IMR-90 (cell line): ENCODE measurements around the gene CERS1. TPM values are rescaled to one million over a fixed set of nuclear protein-coding genes. Genes with fewer than 3 reads are reported as not detected.

Experiments used
- ATAC-seq: fragments of 200-7000 bp; cut with Tn5 transposase; 2 replicates; pipeline ENCODE4 v1.9.1; 2020; ENCODE audit warnings: low read depth, mild to moderate bottlenecking, moderate library complexity
- BruUV-seq: library from RNA; stranded (reverse); fragments of 400-500 nt; replicated peaks from 2 replicates; lab custom pipeline; 2021; lab: Mats Ljungman, UMichigan
- CTCF ChIA-PET: fragments of 300-600 bp; formaldehyde crosslinking; extraction: SDS; loops from one replicate; lab custom pipeline; 2021; ENCODE audit warnings: antibody characterized with exemption; lab: Yijun Ruan, JAX
- POLR2A ChIA-PET: fragments of 300-600 bp; sonication (Branson Sonifier 250); formaldehyde crosslinking; loops from one replicate; lab custom pipeline; 2022; ENCODE audit warnings: antibody characterized with exemption; ENCODE audit not compliant: unreplicated experiment; lab: Charles Lee
- DNase-seq: peaks from one replicate; pipeline ENCODE4 v3.0.0; 2013
- H2AFZ ChIP-seq: replicated peaks from 2 replicates; pipeline ENCODE3; 2013; ENCODE audit warnings: low read length, mild to moderate bottlenecking; ENCODE audit not compliant: poor library complexity
- H2AK5ac ChIP-seq: 2 replicates; pipeline ENCODE4 v1.6.1; 2013; ENCODE audit warnings: low read depth, low read length, inconsistent platforms
- H2AK9ac ChIP-seq: replicated peaks from 2 replicates; pipeline ENCODE3; 2013; ENCODE audit warnings: mild to moderate bottlenecking, low read depth, low read length, moderate library complexity; ENCODE audit not compliant: poor library complexity
- H2BK120ac ChIP-seq: 2 replicates; pipeline ENCODE4 v1.6.1; 2013; ENCODE audit warnings: low read depth, low read length, inconsistent platforms
- H2BK15ac ChIP-seq: 3 replicates; pipeline ENCODE4 v1.6.1; 2013; ENCODE audit warnings: low read depth, low read length, inconsistent platforms
- H2BK20ac ChIP-seq: 2 replicates; pipeline ENCODE4 v1.6.1; 2013; ENCODE audit warnings: low read depth, mild to moderate bottlenecking, inconsistent platforms, low read length, moderate library complexity
- H2BK5ac ChIP-seq: 2 replicates; pipeline ENCODE4 v1.6.1; 2013; ENCODE audit warnings: mild to moderate bottlenecking, low read depth, low read length, inconsistent platforms; ENCODE audit not compliant: poor library complexity, severe bottlenecking
- H3K14ac ChIP-seq: replicated peaks from 2 replicates; pipeline ENCODE4 v1.6.1; 2013; ENCODE audit warnings: low read depth, low read length, inconsistent platforms
- H3K18ac ChIP-seq: 2 replicates; pipeline ENCODE4 v1.6.1; 2013; ENCODE audit warnings: low read depth, low read length, control low read depth
- H3K23ac ChIP-seq: 2 replicates; pipeline ENCODE4 v1.6.1; 2013; ENCODE audit warnings: low read depth, low read length, inconsistent platforms
- H3K27ac ChIP-seq: 2 replicates; pipeline ENCODE4 v1.5.1; 2013; ENCODE audit warnings: mild to moderate bottlenecking, control low read depth, low read length; ENCODE audit not compliant: insufficient read depth
- H3K27me3 ChIP-seq: 2 replicates; pipeline ENCODE4 v1.6.1; 2013; ENCODE audit warnings: low read length; ENCODE audit not compliant: control insufficient read depth, insufficient read depth
- H3K36me3 ChIP-seq: 2 replicates; pipeline ENCODE4 v1.6.1; 2013; ENCODE audit warnings: low read length, mixed read lengths; ENCODE audit not compliant: control insufficient read depth, insufficient read depth
- H3K4ac ChIP-seq: 2 replicates; pipeline ENCODE4 v1.6.1; 2013; ENCODE audit warnings: low read depth, low read length, inconsistent platforms
- H3K4me1 ChIP-seq: 2 replicates; pipeline ENCODE4 v1.6.1; 2013; ENCODE audit warnings: low read length, mixed read lengths; ENCODE audit not compliant: control insufficient read depth, insufficient read depth
- H3K4me2 ChIP-seq: 2 replicates; pipeline ENCODE4 v1.6.1; 2013; ENCODE audit warnings: low read depth, mild to moderate bottlenecking, control low read depth, low read length, moderate library complexity
- H3K4me3 ChIP-seq: 2 replicates; pipeline ENCODE4 v1.5.1; 2013; ENCODE audit warnings: low read depth, mild to moderate bottlenecking, control low read depth, low read length, moderate library complexity; ENCODE audit not compliant: insufficient read depth
- H3K56ac ChIP-seq: 2 replicates; pipeline ENCODE4 v1.6.1; 2013; ENCODE audit warnings: low read length, inconsistent platforms; ENCODE audit not compliant: insufficient read depth; ENCODE audit errors: extremely low read depth
- H3K79me1 ChIP-seq, 2 experiments: 2 replicates each; pipeline ENCODE4 v1.6.1; 2013; ENCODE audit warnings: low read length in 2 of 2, inconsistent platforms in 1 of 2, low read depth in 1 of 2
- H3K9ac ChIP-seq: 2 replicates; pipeline ENCODE4 v1.6.1; 2013; ENCODE audit warnings: low read depth, low read length, control low read depth
- H3K9me1 ChIP-seq: 2 replicates; pipeline ENCODE4 v1.6.1; 2013; ENCODE audit warnings: low read length, inconsistent platforms; ENCODE audit not compliant: insufficient read depth
- H3K9me3 ChIP-seq: 2 replicates; pipeline ENCODE4 v1.6.1; 2013; ENCODE audit warnings: low read length; ENCODE audit not compliant: control insufficient read depth, insufficient read depth
- H4K20me1 ChIP-seq: 2 replicates; pipeline ENCODE4 v1.6.1; 2013; ENCODE audit warnings: low read length, inconsistent platforms; ENCODE audit not compliant: insufficient read depth
- H4K5ac ChIP-seq: 2 replicates; pipeline ENCODE4 v1.6.1; 2013; ENCODE audit warnings: mild to moderate bottlenecking, low read depth, low read length, control low read depth
- H4K8ac ChIP-seq, 2 experiments: 2 replicates each; pipeline ENCODE4 v1.6.1; 2013; ENCODE audit warnings: low read depth in 2 of 2, low read length in 2 of 2, control low read depth in 1 of 2, inconsistent platforms in 1 of 2
- H4K91ac ChIP-seq: 2 replicates; pipeline ENCODE4 v1.6.1; 2013; ENCODE audit warnings: low read depth, low read length, inconsistent platforms; ENCODE audit not compliant: insufficient read depth
- BHLHE40 ChIP-seq: fragments of 150-350 bp; IDR thresholded peaks from 2 replicates; pipeline ENCODE4 v1.6.1; 2016; ENCODE audit warnings: mild to moderate bottlenecking, low read depth, low read length
- CHD1 ChIP-seq: IDR thresholded peaks from 2 replicates; pipeline ENCODE4 v1.6.1; 2012; ENCODE audit warnings: low read depth, low read length, improper control_type of control experiment
- MAFK ChIP-seq: IDR thresholded peaks from 2 replicates; pipeline ENCODE4 v1.6.1; 2012; ENCODE audit warnings: low read depth, low read length, improper control_type of control experiment
- MXI1 ChIP-seq: IDR thresholded peaks from 2 replicates; pipeline ENCODE4 v1.6.1; 2012; ENCODE audit warnings: low read depth, mild to moderate bottlenecking, low read length, moderate library complexity, borderline replicate concordance
- POLR2A ChIP-seq: IDR thresholded peaks from 2 replicates; pipeline ENCODE4 v1.6.1; 2012; ENCODE audit warnings: mild to moderate bottlenecking, low read depth, low read length
- RAD21 ChIP-seq: IDR thresholded peaks from 2 replicates; pipeline ENCODE4 v1.6.1; 2012; ENCODE audit warnings: low read length, improper control_type of control experiment
- USF2 ChIP-seq: fragments of 150-350 bp; IDR thresholded peaks from 2 replicates; pipeline ENCODE4 v1.6.1; 2017; ENCODE audit warnings: mild to moderate bottlenecking, antibody characterized with exemption, low read length, low read depth
- WGBS, 2 experiments: methylation state at CpG; one replicate each; pipeline versions ENCODE4 v1.1.5 to v1.1.7; 2013; ENCODE audit warnings: missing lambda C conversion rate in 2 of 2; ENCODE audit not compliant: insufficient read length in 1 of 2; ENCODE audit errors: extremely low coverage in 2 of 2; 5-methylcytosine and 5-hydroxymethylcytosine counted together
- dilution Hi-C: fragments of 300-500 bp; cut with HindIII; formaldehyde crosslinking; loops from one replicate; pipeline ENCODE4 v1.14.3; 2018; ENCODE audit warnings: low sequenced_read_pairs; ENCODE audit not compliant: unreplicated experiment
- in situ Hi-C: fragments of 300-500 bp; cut with MboI; formaldehyde crosslinking; loops from 3 replicates; pipeline ENCODE4 v1.14.3; 2019; ENCODE audit warnings: low sequenced_read_pairs, inconsistent platforms, mixed read lengths
- intact Hi-C: fragments of 100-400 bp; cut with micrococcal nuclease; formaldehyde crosslinking; loops from 2 replicates; pipeline ENCODE4 v1.10.0; 2022
- polyA plus RNA-seq, 3 experiments: library from polyadenylated mRNA; depleted of rRNA; stranded (reverse); fragments of >200 nt; gene quantifications; 2 replicates each; pipeline ENCODE4 v1.2.3, GENCODE V29; 2012; ENCODE audit warnings: low replicate concordance in 1 of 3
- total RNA-seq: library from RNA; depleted of rRNA; stranded (reverse); fragments of >200 nt; gene quantifications from 2 replicates; pipeline ENCODE4 v1.2.3, GENCODE V29; 2012

The CERS1 gene
- total and polyA plus RNA-seq, 2 of the 4 experiments (the other 2 are of a cell fraction), result 0.90 to 4.3 TPM

- Histone ChIP-seq H2BK20ac (no peak overlapping the region), H3K18ac (no peak overlapping the region), H2AFZ (no peak overlapping the region), H3K4me1 (no peaks in the 10 kb centered on the region), H3K9me1 (no peaks in the 10 kb centered on the region), H3K23ac (no peak overlapping the region), H3K79me1 (peaks cover under 1 to 17% of the 10 kb centered on the region in 2 experiments; a peak in 2 of 4 replicates), H2AK5ac (no peak overlapping the region), H4K5ac (no peak overlapping the region), H3K9ac (no peak overlapping the region), H3K4me2 (no peak overlapping the region), H3K36me3 (peaks cover 68% of the 10 kb centered on the region), H3K4me3 (no peak overlapping the region), H3K27me3 (no peaks in the 10 kb centered on the region), H2BK120ac (no peak overlapping the region), H3K56ac (no peak overlapping the region), H3K27ac (no peak overlapping the region), H4K8ac (no peak overlapping the region), H3K9me3 (no peaks in the 10 kb centered on the region), H2BK15ac (no peak overlapping the region), H4K91ac (no peak overlapping the region), H2BK5ac (no peak overlapping the region), H4K20me1 (peaks cover 25% of the 10 kb centered on the region), H3K14ac (no peak overlapping the region), H2AK9ac (peak overlapping the region; percentile 55), H3K4ac (no peak overlapping the region)
- DNase-seq, result no peak
- dilution Hi-C loops (no loop called here), in situ Hi-C loops (no loop called here), intact Hi-C loops (no loop called here)
- no TSS peak for BruUV-seq
- WGBS, 2 experiments, result 93% methylated on average over 15 of the region's 25 CpGs; no CpG with 5 or more reads in 1 of the 2 experiments
- no peak for ATAC-seq
- TF ChIP-seq POLR2A (no peak), BHLHE40 (no peak), CHD1 (no peak), MAFK (no peak), MXI1 (no peak), USF2 (no peak), RAD21 (no peak)
- POLR2A ChIA-PET, result no interaction called here
- CTCF ChIA-PET, result no interaction called here
Observed at GRCh38 chr19:18904334-18905057, 8.5 kb upstream of the CERS1 start.
